Measurements from ENCODE around the gene PHACTR3.

- no peak for TF ChIP-seq CTCF (IDR thresholded peaks at IDR 0.05)
- TF ChIP-seq POLR2A (IDR thresholded peaks at IDR 0.05), result no peak
Measured at GRCh38 chr20:59788196-59788735, 183.9 kb downstream of the PHACTR3 start.

All from prostate gland (tissue), 2 donors.